ENCODE results near the gene ABTB2.

ABTB2 gene

DNA sequence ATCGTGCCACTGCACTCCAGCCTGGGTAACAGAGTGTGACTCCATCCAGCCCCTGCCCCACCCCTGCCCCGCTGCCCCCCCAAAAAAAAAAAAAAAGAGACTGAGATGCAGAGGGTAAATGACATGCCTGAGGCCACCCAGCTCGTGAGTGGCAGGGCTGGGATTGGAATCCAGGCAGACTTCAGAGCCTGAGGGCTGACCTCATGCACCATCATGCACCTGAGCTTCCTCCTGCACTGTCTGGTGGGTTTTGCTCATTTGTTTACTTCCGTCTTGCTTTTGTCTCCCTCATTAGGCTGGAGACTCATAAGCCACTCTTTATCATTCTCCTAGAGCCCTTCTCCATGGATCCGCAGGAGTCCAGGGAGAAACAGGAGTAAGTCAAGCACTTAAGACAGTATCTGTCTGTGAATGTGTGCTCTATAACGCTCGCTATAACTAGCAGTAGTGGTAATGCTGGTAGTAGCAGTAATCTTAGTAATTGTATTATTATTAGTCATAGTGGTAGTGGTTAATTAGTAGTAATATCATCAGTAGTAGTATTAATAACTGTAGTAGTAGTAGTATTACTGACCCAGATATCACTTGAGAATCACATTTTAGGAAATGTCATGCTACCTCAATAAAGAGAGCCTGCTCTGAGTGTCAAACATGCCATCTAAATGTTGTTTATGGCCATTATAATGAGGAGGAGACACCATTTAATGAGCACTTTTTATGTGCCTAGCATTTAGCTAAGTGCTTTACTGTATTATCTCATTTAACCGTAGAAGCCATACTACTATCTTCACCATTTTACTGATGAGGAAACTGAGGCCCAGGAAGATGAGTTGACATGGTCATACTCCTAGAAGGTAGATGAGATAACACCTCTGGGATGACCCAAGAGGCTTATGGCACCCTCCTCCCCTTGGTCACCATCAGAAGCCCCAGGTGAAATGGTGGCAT lies 167.3 kb downstream of the ABTB2 start:
- Histone ChIP-seq H3K9ac (ENCODE audit: low read depth, low read length) (no peak overlapping the region), H3K9me3 (ENCODE audit: insufficient read depth, low read length, severe bottlenecking) (no peaks in the 10 kb centered on the region), H3K4me2 (ENCODE audit: insufficient read depth, low read length) (no peak overlapping the region), H2AFZ (ENCODE audit: low read depth, low read length) (no peak overlapping the region), H3K79me2 (ENCODE audit: insufficient read depth, low read length) (no peaks in the 10 kb centered on the region), H3K27ac (ENCODE audit: low read length) (no peak overlapping the region), H3K27me3 (ENCODE audit: insufficient read depth, low read length, poor library complexity) (peaks cover 12% of the 10 kb centered on the region), H4K20me1 (ENCODE audit: insufficient read depth, low read length) (no peaks in the 10 kb centered on the region), H3K4me3 (ENCODE audit: low read depth in 1 of 2, low read length in 2 of 2) (no peak overlapping the region), H3K4me1 (ENCODE audit: insufficient read depth, low read length) (no peaks in the 10 kb centered on the region), H3K36me3 (ENCODE audit: insufficient read depth, low read length) (no peaks in the 10 kb centered on the region)
- ATAC-seq (ENCODE audit: insufficient read depth, low read depth) = no peak
- no peak for TF ChIP-seq EZH2 (IDR thresholded peaks at IDR 0.05; ENCODE audit: borderline replicate concordance, low read depth, low read length, severe bottlenecking)
- TF ChIP-seq, protein P1, sequence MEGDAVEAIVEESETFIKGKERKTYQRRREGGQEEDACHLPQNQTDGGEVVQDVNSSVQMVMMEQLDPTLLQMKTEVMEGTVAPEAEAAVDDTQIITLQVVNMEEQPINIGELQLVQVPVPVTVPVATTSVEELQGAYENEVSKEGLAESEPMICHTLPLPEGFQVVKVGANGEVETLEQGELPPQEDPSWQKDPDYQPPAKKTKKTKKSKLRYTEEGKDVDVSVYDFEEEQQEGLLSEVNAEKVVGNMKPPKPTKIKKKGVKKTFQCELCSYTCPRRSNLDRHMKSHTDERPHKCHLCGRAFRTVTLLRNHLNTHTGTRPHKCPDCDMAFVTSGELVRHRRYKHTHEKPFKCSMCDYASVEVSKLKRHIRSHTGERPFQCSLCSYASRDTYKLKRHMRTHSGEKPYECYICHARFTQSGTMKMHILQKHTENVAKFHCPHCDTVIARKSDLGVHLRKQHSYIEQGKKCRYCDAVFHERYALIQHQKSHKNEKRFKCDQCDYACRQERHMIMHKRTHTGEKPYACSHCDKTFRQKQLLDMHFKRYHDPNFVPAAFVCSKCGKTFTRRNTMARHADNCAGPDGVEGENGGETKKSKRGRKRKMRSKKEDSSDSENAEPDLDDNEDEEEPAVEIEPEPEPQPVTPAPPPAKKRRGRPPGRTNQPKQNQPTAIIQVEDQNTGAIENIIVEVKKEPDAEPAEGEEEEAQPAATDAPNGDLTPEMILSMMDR (IDR thresholded peaks at IDR 0.05; ENCODE audit: borderline replicate concordance, extremely low read depth, low read length, poor library complexity, severe bottlenecking) = no peak
- DNase-seq = no peak

DNA sequence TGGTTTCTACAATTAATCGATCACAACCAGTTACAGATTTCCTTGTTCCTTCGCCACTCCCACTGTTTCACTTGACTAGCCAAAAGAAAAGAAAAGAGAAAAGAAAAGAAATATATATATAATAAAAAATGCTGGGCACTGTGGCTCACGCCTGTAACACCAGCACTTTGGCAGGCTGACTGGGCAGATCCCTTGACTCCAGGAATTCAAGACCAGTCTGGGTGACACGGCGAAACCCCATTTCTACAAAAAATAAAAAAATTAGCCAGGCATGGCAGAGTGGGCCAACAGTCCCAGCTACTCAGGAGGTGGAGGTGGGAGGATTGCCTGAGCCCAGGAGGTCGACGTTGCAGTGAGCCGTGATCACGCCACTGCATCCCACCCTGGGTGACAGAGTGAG lies 168.6 kb downstream of the ABTB2 start:
- Histone ChIP-seq H3K27ac (ENCODE audit: low read length) (no peak overlapping the region), H3K4me1 (ENCODE audit: insufficient read depth, low read length) (no peaks in the 10 kb centered on the region), H2AFZ (ENCODE audit: low read depth, low read length) (no peak overlapping the region), H3K79me2 (ENCODE audit: insufficient read depth, low read length) (no peaks in the 10 kb centered on the region), H3K9me3 (ENCODE audit: insufficient read depth, low read length, severe bottlenecking) (no peaks in the 10 kb centered on the region), H4K20me1 (ENCODE audit: insufficient read depth, low read length) (peaks cover 4% of the 10 kb centered on the region; the same call in 1 of the 2 replicates), H3K9ac (ENCODE audit: low read depth, low read length) (no peak overlapping the region), H3K27me3 (ENCODE audit: insufficient read depth, low read length, poor library complexity) (peaks cover 12% of the 10 kb centered on the region), H3K36me3 (ENCODE audit: insufficient read depth, low read length) (no peaks in the 10 kb centered on the region), H3K4me2 (ENCODE audit: insufficient read depth, low read length) (no peak overlapping the region), H3K4me3 (ENCODE audit: low read depth in 1 of 2, low read length in 2 of 2) (no peak overlapping the region)
- DNase-seq (no peak), ATAC-seq (ENCODE audit: insufficient read depth, low read depth) (no peak)
- TF ChIP-seq, protein P1 (IDR thresholded peaks at IDR 0.05; ENCODE audit: borderline replicate concordance, extremely low read depth, low read length, poor library complexity, severe bottlenecking) = no peak
- no peak for TF ChIP-seq EZH2 (IDR thresholded peaks at IDR 0.05; ENCODE audit: borderline replicate concordance, low read depth, low read length, severe bottlenecking)

DNA sequence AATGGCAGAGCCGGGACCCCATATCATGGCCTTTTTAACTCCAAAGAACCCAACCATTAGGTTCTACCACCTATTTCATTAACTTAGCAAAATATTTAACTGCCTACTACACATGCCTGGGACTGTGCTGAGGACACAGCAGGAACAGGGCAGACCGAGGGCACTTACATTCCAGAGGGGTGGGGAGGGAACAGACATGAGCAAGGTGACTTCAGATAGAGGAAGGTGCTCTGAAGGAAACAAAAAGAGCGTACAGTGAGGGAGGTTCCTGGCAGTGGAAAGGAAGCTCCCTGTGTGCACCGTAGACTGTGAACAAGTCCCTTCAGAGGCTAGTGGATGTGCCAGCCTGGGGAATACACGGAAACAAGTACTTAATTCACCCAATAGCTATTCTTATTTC lies 169.6 kb downstream of the ABTB2 start:
- H3K27me3 ChIP-seq (ENCODE audit: insufficient read depth, low read length, poor library complexity) = peaks cover 12% of the 10 kb centered on the region
- no peak for DNase-seq
- no peak overlapping the region for H3K9ac ChIP-seq (ENCODE audit: low read depth, low read length)

More for the DNA sequence above, 169.6 kb downstream of the ABTB2 start:
- TF ChIP-seq EZH2 (IDR thresholded peaks at IDR 0.05; ENCODE audit: borderline replicate concordance, low read depth, low read length, severe bottlenecking) = no peak
- TF ChIP-seq, protein P1 (IDR thresholded peaks at IDR 0.05; ENCODE audit: borderline replicate concordance, extremely low read depth, low read length, poor library complexity, severe bottlenecking) = no peak
- H4K20me1 ChIP-seq (ENCODE audit: insufficient read depth, low read length) = peaks cover 4% of the 10 kb centered on the region; the same call in 1 of the 2 replicates
- H2AFZ ChIP-seq (ENCODE audit: low read depth, low read length) = no peak overlapping the region
- H3K4me3 ChIP-seq (ENCODE audit: low read depth in 1 of 2, low read length in 2 of 2) = no peak overlapping the region
- H3K4me1 ChIP-seq (ENCODE audit: insufficient read depth, low read length) = no peaks in the 10 kb centered on the region
- no peaks in the 10 kb centered on the region for H3K79me2 ChIP-seq (ENCODE audit: insufficient read depth, low read length)
- no peak overlapping the region for H3K27ac ChIP-seq (ENCODE audit: low read length)
- no peaks in the 10 kb centered on the region for H3K9me3 ChIP-seq (ENCODE audit: insufficient read depth, low read length, severe bottlenecking)
- no peak overlapping the region for H3K4me2 ChIP-seq (ENCODE audit: insufficient read depth, low read length)
- no peaks in the 10 kb centered on the region for H3K36me3 ChIP-seq (ENCODE audit: insufficient read depth, low read length)
- ATAC-seq (ENCODE audit: insufficient read depth, low read depth) = no peak

Data from DND-41 (cell line).